Left ventricle myocardium inferior (tissue), 1 donor: ENCODE data around the gene CLEC16A. TPM values are rescaled to one million over a fixed set of nuclear protein-coding genes. Genes with fewer than 3 reads are reported as not detected.

Experiments
- DNase-seq: peaks from one replicate; pipeline ENCODE4 v3.0.0-alpha.2; 2020
- H3K27ac ChIP-seq: fragments of 200-600 bp; replicated peaks from 2 replicates; pipeline ENCODE4 v1.8.0; 2021
- H3K27me3 ChIP-seq: fragments of 200-600 bp; 2 replicates; pipeline ENCODE4 v1.8.0; 2021; ENCODE audit warnings: low read depth
- H3K36me3 ChIP-seq: fragments of 200-600 bp; 2 replicates; pipeline ENCODE4 v1.8.0; 2021
- H3K4me1 ChIP-seq: fragments of 200-600 bp; 2 replicates; pipeline ENCODE4 v1.8.0; 2021
- H3K4me3 ChIP-seq: fragments of 200-600 bp; 2 replicates; pipeline ENCODE4 v1.8.0; 2021; ENCODE audit warnings: mild to moderate bottlenecking, moderate library complexity
- H3K9me3 ChIP-seq: fragments of 200-600 bp; replicated peaks from 2 replicates; pipeline ENCODE4 v1.8.0; 2021
- intact Hi-C: fragments of 100-400 bp; cut with micrococcal nuclease; formaldehyde crosslinking; loops from one replicate; pipeline ENCODE4 v1.11.0; 2022
- total RNA-seq: library from RNA; stranded (reverse); fragmentation: NEBNext Ultra II Directional; extraction: Animal tissue kit (Norgen Biotek cat#: 25700); gene quantifications from one replicate; pipeline ENCODE4 v1.2.1, GENCODE V29; 2021
- TF ChIP-seq, protein P1 (sequence below): fragments of 200-600 bp; IDR thresholded peaks from 2 replicates; pipeline ENCODE4 v1.8.0; 2021; ENCODE audit warnings: antibody characterized with exemption, mild to moderate bottlenecking, borderline replicate concordance
- donor health status: DM: no; HTN: yes; CAD: no; lungs with severe emphysema.

Gene CLEC16A
- total RNA-seq, 1 donor from 2014 or later = 24.6 TPM

GRCh38 chr16:11170201-11170600 lies 225.8 kb downstream of the CLEC16A start:
- TF ChIP-seq, protein P1, sequence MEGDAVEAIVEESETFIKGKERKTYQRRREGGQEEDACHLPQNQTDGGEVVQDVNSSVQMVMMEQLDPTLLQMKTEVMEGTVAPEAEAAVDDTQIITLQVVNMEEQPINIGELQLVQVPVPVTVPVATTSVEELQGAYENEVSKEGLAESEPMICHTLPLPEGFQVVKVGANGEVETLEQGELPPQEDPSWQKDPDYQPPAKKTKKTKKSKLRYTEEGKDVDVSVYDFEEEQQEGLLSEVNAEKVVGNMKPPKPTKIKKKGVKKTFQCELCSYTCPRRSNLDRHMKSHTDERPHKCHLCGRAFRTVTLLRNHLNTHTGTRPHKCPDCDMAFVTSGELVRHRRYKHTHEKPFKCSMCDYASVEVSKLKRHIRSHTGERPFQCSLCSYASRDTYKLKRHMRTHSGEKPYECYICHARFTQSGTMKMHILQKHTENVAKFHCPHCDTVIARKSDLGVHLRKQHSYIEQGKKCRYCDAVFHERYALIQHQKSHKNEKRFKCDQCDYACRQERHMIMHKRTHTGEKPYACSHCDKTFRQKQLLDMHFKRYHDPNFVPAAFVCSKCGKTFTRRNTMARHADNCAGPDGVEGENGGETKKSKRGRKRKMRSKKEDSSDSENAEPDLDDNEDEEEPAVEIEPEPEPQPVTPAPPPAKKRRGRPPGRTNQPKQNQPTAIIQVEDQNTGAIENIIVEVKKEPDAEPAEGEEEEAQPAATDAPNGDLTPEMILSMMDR = no peak
- H3K36me3 ChIP-seq = peaks cover 45% of the 10 kb centered on the region

GRCh38 chr16:11170696-11171447 lies 226.5 kb downstream of the CLEC16A start:
- Histone ChIP-seq H3K4me1 (peaks cover 15% of the 10 kb centered on the region), H3K4me3 (no peak overlapping the region), H3K36me3 (peaks cover 45% of the 10 kb centered on the region), H3K9me3 (no peaks in the 10 kb centered on the region), H3K27ac (no peak overlapping the region), H3K27me3 (no peaks in the 10 kb centered on the region)
- intact Hi-C loops = no loop called here
- TF ChIP-seq, protein P1 = no peak
- DNase-seq = no peak

More at GRCh38 chr16:11170201-11170600, 225.8 kb downstream of the CLEC16A start:
- H3K4me1 ChIP-seq = peaks cover 15% of the 10 kb centered on the region
- H3K9me3 ChIP-seq = no peaks in the 10 kb centered on the region
- no peak for DNase-seq
- intact Hi-C loops = no loop called here
- no peak overlapping the region for H3K27ac ChIP-seq
- H3K27me3 ChIP-seq = no peaks in the 10 kb centered on the region
- H3K4me3 ChIP-seq = no peak overlapping the region

- TF ChIP-seq, protein P1 = no peak
- Histone ChIP-seq H3K4me1 (peaks cover 15% of the 10 kb centered on the region), H3K27me3 (no peaks in the 10 kb centered on the region), H3K9me3 (no peaks in the 10 kb centered on the region), H3K4me3 (no peak overlapping the region), H3K27ac (no peak overlapping the region), H3K36me3 (peaks cover 43% of the 10 kb centered on the region)
- no peak for DNase-seq
- intact Hi-C loops = no loop called here
Measured at GRCh38 chr16:11171448-11171709, 227.0 kb downstream of the CLEC16A start.

- DNase-seq = no peak
- no peak overlapping the region for H3K4me3 ChIP-seq
- intact Hi-C loops = no loop called here
- H3K9me3 ChIP-seq = no peaks in the 10 kb centered on the region
- peaks cover 38% of the 10 kb centered on the region for H3K36me3 ChIP-seq
- H3K27ac ChIP-seq = no peak overlapping the region
- H3K4me1 ChIP-seq = peaks cover 15% of the 10 kb centered on the region
- TF ChIP-seq, protein P1 = no peak
- no peaks in the 10 kb centered on the region for H3K27me3 ChIP-seq
Measured at GRCh38 chr16:11171757-11172299, 227.5 kb downstream of the CLEC16A start.

DNA sequence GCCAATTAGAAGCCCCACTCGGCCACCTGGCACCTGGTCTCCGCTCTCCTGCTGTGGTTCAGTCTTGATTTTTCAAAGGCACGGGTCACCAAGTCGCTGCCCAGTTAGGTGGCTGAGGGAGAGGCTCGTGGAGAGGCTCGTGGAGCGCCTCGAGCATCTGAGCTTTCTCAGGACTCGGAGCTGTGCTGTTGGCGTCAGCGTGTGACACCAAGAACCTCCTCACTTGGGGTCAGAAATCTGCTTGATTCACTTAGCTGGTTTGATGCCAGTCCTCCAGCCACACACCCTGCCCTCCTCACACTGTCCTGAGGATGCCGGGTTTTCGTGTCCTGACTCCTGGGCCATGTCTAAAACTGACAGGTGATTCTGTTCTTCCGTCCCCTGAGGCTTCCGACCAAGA lies 229.1 kb downstream of the CLEC16A start:
- Histone ChIP-seq H3K4me1 (peaks cover 12% of the 10 kb centered on the region), H3K27ac (no peak overlapping the region), H3K4me3 (no peak overlapping the region), H3K9me3 (no peaks in the 10 kb centered on the region), H3K27me3 (no peaks in the 10 kb centered on the region), H3K36me3 (peaks cover 27% of the 10 kb centered on the region)
- TF ChIP-seq, protein P1 = no peak
- intact Hi-C loops = no loop called here
- DNase-seq = no peak
